Stimulated activated naive B cell treated with anti-CD40 and anti-IgM and Interleukin-4, amounts not matched to agents 10 μg/mL and 1 μg/mL and 100 μg/mL, for 72 hours (primary cell): Measurements from ENCODE around the gene AMBP.

Experiments
- ATAC-seq, 2 donors: fragments of 150-1000 bp; cut with Tn5 transposase; replicated peaks; 2 replicates each; pipeline ENCODE4 v1.10.0; 2021; ENCODE audit warnings: moderate library complexity in 1 of 2
- DNase-seq: peaks from one replicate; pipeline ENCODE4 v3.0.0; 2021
- H3K27ac Mint-ChIP-seq: one replicate; pipeline ENCODE4 v1.8.0; 2022; ENCODE audit warnings: mild to moderate bottlenecking, mixed read lengths
- H3K27me3 Mint-ChIP-seq, 2 donors: one replicate each; pipeline ENCODE4 v1.8.0; 2022; ENCODE audit warnings: mixed read lengths in 2 of 2
- H3K36me3 Mint-ChIP-seq, 2 donors: one replicate each; pipeline ENCODE4 v1.8.0; 2022; ENCODE audit warnings: mixed read lengths in 2 of 2, mild to moderate bottlenecking in 1 of 2
- H3K4me1 Mint-ChIP-seq, 2 donors: one replicate each; pipeline ENCODE4 v1.8.0; 2022; ENCODE audit warnings: mixed read lengths in 2 of 2, mild to moderate bottlenecking in 1 of 2
- H3K4me3 Mint-ChIP-seq, 2 donors: one replicate each; pipeline ENCODE4 v1.8.0; 2022; ENCODE audit warnings: mild to moderate bottlenecking in 2 of 2, mixed read lengths in 2 of 2, moderate library complexity in 1 of 2
- H3K9me3 Mint-ChIP-seq, 2 donors: one replicate each; pipeline ENCODE4 v1.8.0; 2022; ENCODE audit warnings: mixed read lengths in 2 of 2, mild to moderate bottlenecking in 1 of 2

Gene AMBP

DNA sequence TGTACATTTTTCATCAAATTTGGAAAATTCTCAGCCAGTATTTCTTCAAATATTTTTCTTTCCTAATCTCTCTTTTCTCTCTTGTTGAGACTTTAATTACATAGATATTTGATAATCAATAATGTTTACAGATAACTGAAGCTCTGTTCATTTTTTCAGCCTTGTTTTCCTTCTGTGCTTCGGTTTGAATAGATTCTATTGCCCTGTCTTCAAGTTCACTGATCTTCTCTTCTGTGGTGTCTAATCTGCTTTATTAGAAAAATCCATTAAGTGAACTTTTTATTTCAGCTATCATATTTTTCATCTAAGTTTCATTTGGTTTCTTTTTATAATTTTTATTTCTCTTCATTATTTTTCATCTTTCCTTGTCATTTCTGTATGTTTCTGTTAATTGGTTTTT, 54.1 kb downstream of the AMBP start:
- H3K27me3 Mint-ChIP-seq = no peaks in the 10 kb centered on the region
- no peak overlapping the region for H3K4me3 Mint-ChIP-seq
- no peak overlapping the region for H3K27ac Mint-ChIP-seq
- H3K36me3 Mint-ChIP-seq = peaks cover 26 to 27% of the 10 kb centered on the region in 2 donors
- ATAC-seq = no peak
- peaks cover 2 to 7% of the 10 kb centered on the region in 2 donors for H3K4me1 Mint-ChIP-seq
- DNase-seq = no peak
- peaks cover 6 to 13% of the 10 kb centered on the region in 2 donors for H3K9me3 Mint-ChIP-seq

DNA sequence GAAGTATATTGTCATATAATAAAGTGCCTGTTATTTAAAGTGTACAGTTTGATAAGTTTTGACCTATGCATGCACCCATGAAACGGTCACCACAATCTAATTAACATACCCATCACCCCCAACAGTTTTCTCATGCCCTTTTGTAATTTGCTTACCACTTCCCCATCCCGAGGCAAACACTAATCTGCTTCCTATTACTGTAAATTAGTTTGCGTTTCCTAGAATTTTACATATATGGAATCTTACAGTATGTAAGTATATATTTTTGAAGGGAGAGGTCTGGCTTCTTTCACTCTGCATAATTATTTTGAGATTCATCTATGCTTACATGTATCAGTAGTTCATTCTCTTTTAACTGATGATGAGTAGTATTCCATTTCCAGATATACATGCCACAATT, 56.5 kb downstream of the AMBP start:
- Mint-ChIP-seq H3K36me3 (peaks cover 26 to 27% of the 10 kb centered on the region in 2 donors), H3K9me3 (peaks cover 6 to 13% of the 10 kb centered on the region in 2 donors), H3K4me1 (no peaks in the 10 kb centered on the region), H3K27me3 (no peaks in the 10 kb centered on the region), H3K27ac (no peak overlapping the region), H3K4me3 (no peak overlapping the region)
- DNase-seq (no peak), ATAC-seq (no peak)

DNA sequence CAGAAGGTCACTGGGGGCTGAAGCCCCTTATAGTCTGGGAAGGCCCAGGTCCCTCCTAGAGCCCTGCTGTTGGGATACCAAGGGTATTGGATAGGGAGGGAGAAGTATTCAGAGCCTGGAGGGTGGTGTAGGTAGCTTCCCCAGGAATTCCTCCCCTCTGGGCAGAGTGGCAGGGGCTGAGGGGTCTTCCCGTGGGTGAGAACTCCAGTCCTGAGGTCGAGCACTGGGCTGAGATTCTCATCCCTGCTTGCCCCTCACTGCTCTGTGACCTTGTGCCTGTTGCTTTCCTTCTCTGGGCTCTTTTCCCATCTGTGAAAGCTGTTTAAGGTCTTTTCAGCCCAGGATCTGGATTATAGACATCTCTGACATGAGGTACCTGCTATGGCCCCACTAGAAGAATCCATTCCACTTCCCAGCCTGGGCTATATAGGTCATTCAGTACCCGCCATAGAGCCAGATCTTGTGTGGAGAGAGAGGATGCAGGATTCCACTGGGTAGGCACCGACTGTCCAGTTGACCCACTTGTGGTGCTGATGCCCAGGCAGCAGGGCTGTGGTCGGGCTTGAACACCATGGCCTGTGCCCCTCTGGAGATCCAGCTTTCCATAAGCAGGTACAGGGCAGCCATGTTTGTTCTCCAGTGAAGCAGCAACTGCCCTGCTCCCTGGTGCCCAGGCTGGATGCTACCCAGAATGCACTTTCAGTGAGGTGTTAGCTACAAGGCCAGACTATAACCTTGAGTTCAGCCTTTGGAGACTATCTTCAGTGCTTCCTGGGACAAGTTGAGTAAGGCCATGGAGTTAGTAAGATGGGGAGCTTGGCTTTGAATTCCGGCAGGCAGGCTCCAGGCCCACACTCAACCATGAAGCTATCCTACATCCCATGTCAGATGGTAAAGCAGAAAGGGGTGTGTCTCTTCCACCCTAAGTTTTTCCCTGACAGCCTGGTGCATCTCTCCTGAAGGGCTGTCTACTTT, 60.1 kb downstream of the AMBP start:
- H3K4me3 Mint-ChIP-seq = no peak overlapping the region
- no peak for ATAC-seq

DNA sequence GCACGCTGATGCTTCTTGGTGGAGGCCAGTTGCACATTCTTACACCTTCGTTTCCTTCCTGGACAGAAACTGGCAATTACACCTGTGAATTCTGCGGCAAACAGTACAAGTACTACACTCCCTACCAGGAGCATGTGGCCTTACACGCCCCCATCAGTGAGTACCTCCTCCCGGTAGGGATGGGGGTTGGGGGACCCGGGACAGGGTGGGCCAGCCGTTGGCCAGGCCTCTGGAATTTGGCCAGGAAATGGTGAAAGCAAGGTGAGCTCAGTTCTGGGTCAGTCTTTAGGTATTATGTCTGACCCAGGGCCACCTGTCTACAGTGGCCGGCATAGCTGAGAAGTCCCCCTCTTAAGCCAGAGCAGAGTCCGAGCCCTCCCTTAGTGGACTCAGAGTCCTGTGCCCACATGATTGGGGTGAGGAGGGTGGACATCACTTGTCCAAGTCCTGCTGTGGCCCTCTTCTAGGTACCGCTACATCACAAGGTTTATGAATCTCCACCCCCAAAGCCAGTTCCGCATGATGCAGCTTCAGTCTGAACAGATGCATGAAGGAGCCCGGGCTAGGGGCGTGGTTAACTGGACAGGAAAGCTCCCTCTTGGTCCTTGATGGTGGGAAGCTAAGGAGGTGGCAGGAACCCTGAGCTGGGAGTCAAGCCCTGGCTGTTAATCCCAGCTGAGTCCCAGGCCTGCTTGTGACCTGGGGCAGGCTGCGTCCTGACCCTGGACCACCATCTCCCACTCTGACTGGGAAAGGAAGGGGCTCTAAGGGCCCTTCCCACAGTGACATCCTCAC, 61.3 kb downstream of the AMBP start:
- Mint-ChIP-seq H3K4me1 (no peaks in the 10 kb centered on the region), H3K9me3 (peaks cover 4 to 9% of the 10 kb centered on the region in 2 donors), H3K27me3 (no peaks in the 10 kb centered on the region), H3K27ac (no peak overlapping the region), H3K36me3 (peaks cover 3 to 15% of the 10 kb centered on the region in 2 donors), H3K4me3 (no peak overlapping the region)
- DNase-seq (no peak), ATAC-seq (no peak)

More for the DNA sequence above, 60.1 kb downstream of the AMBP start:
- no peaks in the 10 kb centered on the region for H3K4me1 Mint-ChIP-seq
- H3K36me3 Mint-ChIP-seq = peaks cover 7 to 16% of the 10 kb centered on the region in 2 donors
- H3K27ac Mint-ChIP-seq = no peak overlapping the region
- peaks cover 4% of the 10 kb centered on the region in 2 donors for H3K9me3 Mint-ChIP-seq
- DNase-seq = no peak
- H3K27me3 Mint-ChIP-seq = no peaks in the 10 kb centered on the region

DNA sequence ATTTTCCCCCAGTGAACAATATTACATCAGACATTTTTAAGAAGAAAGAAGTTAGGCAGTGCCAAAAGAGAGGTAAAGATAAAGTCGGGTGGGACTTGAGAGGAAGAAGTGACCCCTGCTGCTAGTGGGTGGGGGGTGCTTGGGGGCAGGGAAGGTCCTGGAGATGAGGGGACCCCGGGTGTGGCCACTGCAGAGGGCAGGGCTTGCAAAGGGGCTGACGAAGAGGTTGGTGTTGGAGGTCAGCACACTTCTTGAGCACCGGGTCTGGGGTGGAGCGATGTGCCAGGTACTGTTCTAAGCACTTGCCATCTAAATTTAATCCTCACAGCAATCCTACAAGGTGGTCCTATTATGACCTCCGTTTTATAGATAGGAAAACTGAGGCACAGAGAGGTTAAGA, 62.0 kb downstream of the AMBP start:
- Mint-ChIP-seq H3K36me3 (peaks cover 7 to 21% of the 10 kb centered on the region in 2 donors), H3K27ac (no peak overlapping the region), H3K27me3 (no peaks in the 10 kb centered on the region), H3K4me3 (no peak overlapping the region), H3K9me3 (peaks cover 4 to 14% of the 10 kb centered on the region in 2 donors), H3K4me1 (no peaks in the 10 kb centered on the region)
- DNase-seq = no peak
- no peak for ATAC-seq

DNA sequence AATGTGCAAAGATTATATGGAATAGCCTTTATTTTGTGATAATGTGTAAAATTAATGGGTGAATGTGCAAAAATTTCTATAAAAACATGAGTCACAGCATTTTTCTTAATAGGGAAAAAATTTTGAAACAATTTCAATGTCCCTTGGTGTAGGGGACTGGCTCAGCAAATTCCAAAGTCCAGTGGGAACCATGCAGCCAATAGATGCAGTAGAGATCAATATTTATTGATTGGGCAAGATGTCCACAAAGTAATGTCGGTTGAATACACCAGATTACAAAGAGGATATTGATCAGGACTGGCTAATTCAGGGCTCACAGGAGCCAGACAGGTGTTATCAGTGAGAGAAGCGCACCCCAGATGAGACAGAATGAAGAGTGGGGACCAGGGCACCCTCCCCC, 62.5 kb downstream of the AMBP start:
- no peaks in the 10 kb centered on the region for H3K27me3 Mint-ChIP-seq
- no peak overlapping the region for H3K4me3 Mint-ChIP-seq
- ATAC-seq = no peak
- no peaks in the 10 kb centered on the region for H3K4me1 Mint-ChIP-seq
- peaks cover 4 to 14% of the 10 kb centered on the region in 2 donors for H3K9me3 Mint-ChIP-seq
- no peak for DNase-seq
- H3K27ac Mint-ChIP-seq = no peak overlapping the region
- peaks cover 8 to 20% of the 10 kb centered on the region in 2 donors for H3K36me3 Mint-ChIP-seq

DNA sequence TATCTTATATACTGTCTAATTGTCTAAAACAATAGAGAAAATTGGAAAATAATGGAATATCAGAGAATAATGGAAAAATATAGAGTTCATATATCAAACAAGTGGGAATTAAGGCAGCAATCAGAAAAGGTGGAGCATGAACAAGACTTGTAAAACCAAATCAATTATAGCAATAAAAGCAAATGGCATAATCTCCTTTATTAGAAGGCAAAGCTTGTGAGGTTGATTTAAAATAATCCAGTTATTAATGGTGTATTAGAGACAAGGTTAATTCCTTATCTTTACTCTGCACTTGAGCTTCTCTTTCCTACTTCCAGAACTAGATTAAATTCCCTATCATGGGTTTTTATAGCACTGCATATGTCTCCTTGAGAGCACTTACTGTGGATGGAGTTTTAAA, 64.1 kb downstream of the AMBP start:
- Mint-ChIP-seq H3K27me3 (no peaks in the 10 kb centered on the region), H3K27ac (no peak overlapping the region), H3K4me3 (no peak overlapping the region), H3K9me3 (peaks cover 4 to 14% of the 10 kb centered on the region in 2 donors), H3K4me1 (no peaks in the 10 kb centered on the region), H3K36me3 (peaks cover 8 to 14% of the 10 kb centered on the region in 2 donors)
- ATAC-seq (no peak), DNase-seq (no peak)

DNA sequence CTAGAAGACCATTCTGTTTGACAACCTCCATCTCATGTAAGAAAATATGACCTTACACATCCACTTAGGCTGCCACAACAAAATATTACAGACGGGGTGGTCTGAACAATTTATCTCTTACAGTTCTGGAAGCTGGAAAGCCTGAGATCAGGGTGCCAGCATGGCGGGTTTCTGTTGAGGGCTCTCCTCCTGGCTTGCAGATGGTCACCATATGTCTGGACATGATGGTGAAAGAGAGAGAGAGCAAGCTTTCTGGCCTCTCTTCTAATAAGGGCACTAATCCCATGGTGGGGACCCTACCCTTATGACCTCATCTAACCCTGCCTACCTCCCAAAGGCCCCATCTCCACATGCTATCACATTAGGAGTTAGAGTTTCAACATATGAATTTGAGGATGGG, 66.0 kb downstream of the AMBP start:
- H3K27ac Mint-ChIP-seq = no peak overlapping the region
- H3K27me3 Mint-ChIP-seq = no peaks in the 10 kb centered on the region
- DNase-seq = no peak
- no peak for ATAC-seq
- peaks cover 4 to 14% of the 10 kb centered on the region in 2 donors for H3K9me3 Mint-ChIP-seq
- H3K4me1 Mint-ChIP-seq = no peaks in the 10 kb centered on the region
- H3K36me3 Mint-ChIP-seq = peaks cover 8 to 14% of the 10 kb centered on the region in 2 donors
- H3K4me3 Mint-ChIP-seq = no peak overlapping the region

DNA sequence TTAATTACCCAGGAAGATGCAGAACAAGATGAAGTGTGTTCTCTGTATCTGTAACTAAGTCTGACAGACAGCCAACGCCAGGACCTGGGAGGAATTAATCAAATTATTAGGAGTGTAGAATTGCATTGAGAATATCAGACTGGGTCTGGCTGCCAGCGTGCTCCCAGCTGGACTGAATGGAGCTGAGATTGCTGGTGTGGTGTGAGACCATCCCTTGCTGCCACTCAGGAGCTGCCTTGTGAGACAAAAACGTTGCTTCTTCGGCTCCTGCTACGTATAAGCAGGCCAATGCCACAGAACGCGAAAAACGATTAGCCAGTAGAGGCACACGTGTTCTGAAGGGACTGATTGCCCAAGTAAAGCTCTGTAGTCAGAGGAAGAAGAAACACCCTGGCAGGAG, 66.8 kb downstream of the AMBP start:
- Mint-ChIP-seq H3K9me3 (peaks cover 4 to 14% of the 10 kb centered on the region in 2 donors), H3K4me1 (no peaks in the 10 kb centered on the region), H3K27ac (no peak overlapping the region), H3K36me3 (peaks cover 11 to 14% of the 10 kb centered on the region in 2 donors), H3K27me3 (no peaks in the 10 kb centered on the region), H3K4me3 (no peak overlapping the region)
- DNase-seq (no peak), ATAC-seq (no peak)
